Measurements from ENCODE around the gene CASZ1.

CASZ1 gene

GRCh38 chr1:10825592-10825991 lies 29.1 kb upstream of the CASZ1 start:
- no peak for DNase-seq (ENCODE audit: low read depth in 3 of 3, low spot score in 1 of 3)

GRCh38 chr1:10824821-10825540 lies 28.5 kb upstream of the CASZ1 start:
- no peak for DNase-seq (ENCODE audit: low read depth in 3 of 3, low spot score in 1 of 3)

- DNase-seq (ENCODE audit: low read depth in 3 of 3, low spot score in 1 of 3) = no peak
Measured at GRCh38 chr1:10823000-10823401, 26.6 kb upstream of the CASZ1 start.

- DNase-seq (ENCODE audit: low read depth in 3 of 3, low spot score in 1 of 3) = no peak
Measured at GRCh38 chr1:10821388-10821787, 24.9 kb upstream of the CASZ1 start.

- DNase-seq (ENCODE audit: low read depth in 3 of 3, low spot score in 1 of 3) = no peak
Measured at GRCh38 chr1:10820422-10820821, 24.0 kb upstream of the CASZ1 start.

- DNase-seq (ENCODE audit: low read depth in 3 of 3, low spot score in 1 of 3) = no peak
Measured at GRCh38 chr1:10819198-10819901, 22.9 kb upstream of the CASZ1 start.

- no peak for DNase-seq (ENCODE audit: low read depth in 3 of 3, low spot score in 1 of 3)
Measured at GRCh38 chr1:10818262-10819197, 22.1 kb upstream of the CASZ1 start.

GRCh38 chr1:10816743-10817369 lies 20.4 kb upstream of the CASZ1 start:
- DNase-seq (ENCODE audit: low read depth in 3 of 3, low spot score in 1 of 3) = no peak

- no peak for DNase-seq (ENCODE audit: low read depth in 3 of 3, low spot score in 1 of 3)
Measured at GRCh38 chr1:10816233-10816632, 19.8 kb upstream of the CASZ1 start.

GRCh38 chr1:10815858-10816195 lies 19.4 kb upstream of the CASZ1 start:
- DNase-seq (ENCODE audit: low read depth in 3 of 3, low spot score in 1 of 3) = no peak

GRCh38 chr1:10814976-10815857 lies 18.8 kb upstream of the CASZ1 start:
- no peak for DNase-seq (ENCODE audit: low read depth in 3 of 3, low spot score in 1 of 3)

- no peak for DNase-seq (ENCODE audit: low read depth in 3 of 3, low spot score in 1 of 3)
Measured at GRCh38 chr1:10814312-10814711, 17.9 kb upstream of the CASZ1 start.

- DNase-seq (ENCODE audit: low read depth in 3 of 3, low spot score in 1 of 3) = no peak
Measured at GRCh38 chr1:10813799-10814198, 17.4 kb upstream of the CASZ1 start.

- DNase-seq (ENCODE audit: low read depth in 3 of 3, low spot score in 1 of 3) = no peak
Measured at GRCh38 chr1:10812387-10812915, 16.0 kb upstream of the CASZ1 start.

GRCh38 chr1:10808441-10808840 lies 12.0 kb upstream of the CASZ1 start:
- no peak for DNase-seq (ENCODE audit: low read depth in 3 of 3, low spot score in 1 of 3)

- no peak for DNase-seq (ENCODE audit: low read depth in 3 of 3, low spot score in 1 of 3)
Measured at GRCh38 chr1:10806966-10807365, 10.5 kb upstream of the CASZ1 start.

GRCh38 chr1:10803971-10804820 lies 7.8 kb upstream of the CASZ1 start:
- DNase-seq (ENCODE audit: low read depth in 3 of 3, low spot score in 1 of 3) = no peak

GRCh38 chr1:10802944-10803715 lies 6.7 kb upstream of the CASZ1 start:
- no peak for DNase-seq (ENCODE audit: low read depth in 3 of 3, low spot score in 1 of 3)

Measured in stimulated activated CD4-positive, alpha-beta T cell treated with anti-CD3 and anti-CD28 coated beads, TNF-alpha, amount 100 ng/mL, for 1 hour (primary cell).